ENCODE results near the gene ZCCHC7.

DNA sequence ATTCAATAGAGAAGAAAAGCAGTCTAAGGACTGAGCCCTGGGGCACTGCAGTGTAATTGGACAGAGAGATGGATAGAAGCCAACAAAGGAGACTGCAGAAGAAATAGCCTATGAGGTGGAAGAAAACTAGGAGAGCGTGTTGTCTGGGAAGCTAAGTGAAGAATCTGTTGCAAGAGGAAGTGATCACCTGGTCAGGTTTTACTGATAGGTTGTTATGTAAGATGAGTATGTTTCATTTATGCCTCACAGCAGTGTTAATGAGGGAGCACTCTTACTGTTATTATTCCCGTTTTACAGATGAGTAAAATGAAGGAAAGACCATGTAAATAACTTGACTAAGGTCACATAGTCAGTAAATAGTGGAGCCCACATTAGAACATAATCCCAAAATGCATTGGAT lies 222.1 kb downstream of the ZCCHC7 start:
- TF ChIP-seq TAF1 (IDR thresholded peaks at IDR 0.05; ENCODE audit: borderline replicate concordance, insufficient read depth, low read length) (no peak), POLR2AphosphoS5 (IDR thresholded peaks at IDR 0.05; ENCODE audit: low read depth, low read length) (no peak), FOXP2 (optimal IDR thresholded peaks at IDR 0.05; ENCODE audit: borderline replicate concordance, extremely low read depth, extremely low read length, insufficient read depth) (no peak)
- TF ChIP-seq, protein P1, sequence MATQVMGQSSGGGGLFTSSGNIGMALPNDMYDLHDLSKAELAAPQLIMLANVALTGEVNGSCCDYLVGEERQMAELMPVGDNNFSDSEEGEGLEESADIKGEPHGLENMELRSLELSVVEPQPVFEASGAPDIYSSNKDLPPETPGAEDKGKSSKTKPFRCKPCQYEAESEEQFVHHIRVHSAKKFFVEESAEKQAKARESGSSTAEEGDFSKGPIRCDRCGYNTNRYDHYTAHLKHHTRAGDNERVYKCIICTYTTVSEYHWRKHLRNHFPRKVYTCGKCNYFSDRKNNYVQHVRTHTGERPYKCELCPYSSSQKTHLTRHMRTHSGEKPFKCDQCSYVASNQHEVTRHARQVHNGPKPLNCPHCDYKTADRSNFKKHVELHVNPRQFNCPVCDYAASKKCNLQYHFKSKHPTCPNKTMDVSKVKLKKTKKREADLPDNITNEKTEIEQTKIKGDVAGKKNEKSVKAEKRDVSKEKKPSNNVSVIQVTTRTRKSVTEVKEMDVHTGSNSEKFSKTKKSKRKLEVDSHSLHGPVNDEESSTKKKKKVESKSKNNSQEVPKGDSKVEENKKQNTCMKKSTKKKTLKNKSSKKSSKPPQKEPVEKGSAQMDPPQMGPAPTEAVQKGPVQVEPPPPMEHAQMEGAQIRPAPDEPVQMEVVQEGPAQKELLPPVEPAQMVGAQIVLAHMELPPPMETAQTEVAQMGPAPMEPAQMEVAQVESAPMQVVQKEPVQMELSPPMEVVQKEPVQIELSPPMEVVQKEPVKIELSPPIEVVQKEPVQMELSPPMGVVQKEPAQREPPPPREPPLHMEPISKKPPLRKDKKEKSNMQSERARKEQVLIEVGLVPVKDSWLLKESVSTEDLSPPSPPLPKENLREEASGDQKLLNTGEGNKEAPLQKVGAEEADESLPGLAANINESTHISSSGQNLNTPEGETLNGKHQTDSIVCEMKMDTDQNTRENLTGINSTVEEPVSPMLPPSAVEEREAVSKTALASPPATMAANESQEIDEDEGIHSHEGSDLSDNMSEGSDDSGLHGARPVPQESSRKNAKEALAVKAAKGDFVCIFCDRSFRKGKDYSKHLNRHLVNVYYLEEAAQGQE (IDR thresholded peaks at IDR 0.05; ENCODE audit: insufficient read depth in 1 of 2, low read depth in 2 of 2, low read length in 2 of 2): no peak

Data from PFSK-1 (cell line).